Endothelial cell (in vitro differentiated cells): ENCODE results near the gene SLN. TPM values are rescaled to one million over a fixed set of nuclear protein-coding genes. Genes with fewer than 3 reads are reported as not detected.
A peak's percentile ranks its signal among the peaks of the same experiment; 100 is the strongest.

ENCODE experiments used
- DNase-seq: peaks from one replicate; pipeline ENCODE4 v3.0.0; 2021; ENCODE audit warnings: low spot score
- H3K27ac Mint-ChIP-seq: one replicate; pipeline ENCODE4 v1.8.0; 2021; ENCODE audit warnings: mixed read lengths, inconsistent platforms; ENCODE audit not compliant: unreplicated experiment
- H3K27me3 Mint-ChIP-seq: one replicate; pipeline ENCODE4 v1.8.0; 2021; ENCODE audit warnings: mild to moderate bottlenecking, moderate library complexity, mixed read lengths, inconsistent platforms; ENCODE audit not compliant: unreplicated experiment
- H3K36me3 Mint-ChIP-seq: one replicate; pipeline ENCODE4 v1.8.0; 2021; ENCODE audit warnings: mild to moderate bottlenecking, low read depth, mixed read lengths, inconsistent platforms; ENCODE audit not compliant: unreplicated experiment
- H3K4me1 Mint-ChIP-seq: one replicate; pipeline ENCODE4 v1.8.0; 2021; ENCODE audit warnings: mild to moderate bottlenecking, mixed read lengths, inconsistent platforms; ENCODE audit not compliant: unreplicated experiment
- H3K4me3 Mint-ChIP-seq: one replicate; pipeline ENCODE4 v1.8.0; 2021; ENCODE audit warnings: mild to moderate bottlenecking, mixed read lengths, inconsistent platforms; ENCODE audit not compliant: unreplicated experiment
- H3K9me3 Mint-ChIP-seq: one replicate; pipeline ENCODE4 v1.8.0; 2021; ENCODE audit warnings: mixed read lengths, inconsistent platforms; ENCODE audit not compliant: unreplicated experiment
- CTCF ChIP-seq: fragments of 200-600 bp; sonication (generic); IDR thresholded peaks from one replicate; pipeline ENCODE4 v1.5.0; 2021; ENCODE audit warnings: antibody characterized with exemption; ENCODE audit not compliant: unreplicated experiment
- total RNA-seq: library from RNA; stranded (reverse); fragmentation: NEBNext Ultra II Directional; extraction: Animal tissue kit (Norgen Biotek cat#: 25700); gene quantifications from one replicate; pipeline ENCODE4 v1.2.1, GENCODE V29; 2021; ENCODE audit not compliant: unreplicated experiment

Gene SLN
- total RNA-seq, 1 donor from 2014 or later: not detected

GRCh38 chr11:107688322-107688918, 23.4 kb downstream of the SLN start:
- H3K27me3 Mint-ChIP-seq: peaks cover 2% of the 10 kb centered on the region
- no peaks in the 10 kb centered on the region for H3K4me1 Mint-ChIP-seq
- no peaks in the 10 kb centered on the region for H3K36me3 Mint-ChIP-seq
- no peak for TF ChIP-seq CTCF
- H3K9me3 Mint-ChIP-seq: no peaks in the 10 kb centered on the region
- DNase-seq: no peak
- no peak overlapping the region for H3K4me3 Mint-ChIP-seq
- no peak overlapping the region for H3K27ac Mint-ChIP-seq

- Mint-ChIP-seq H3K4me1 (no peaks in the 10 kb centered on the region), H3K9me3 (no peaks in the 10 kb centered on the region), H3K27ac (no peak overlapping the region), H3K4me3 (no peak overlapping the region), H3K36me3 (no peaks in the 10 kb centered on the region), H3K27me3 (peaks cover 2% of the 10 kb centered on the region)
- TF ChIP-seq CTCF: peak; percentile 76
- DNase-seq: peak; percentile 9
These were observed 28.0 kb downstream of the SLN start for GRCh38 chr11:107683807-107684206.

GRCh38 chr11:107683061-107683460, 28.8 kb downstream of the SLN start:
- H3K36me3 Mint-ChIP-seq: no peaks in the 10 kb centered on the region
- no peak for TF ChIP-seq CTCF
- DNase-seq: no peak
- peaks cover 2% of the 10 kb centered on the region for H3K27me3 Mint-ChIP-seq
- no peak overlapping the region for H3K27ac Mint-ChIP-seq
- no peaks in the 10 kb centered on the region for H3K4me1 Mint-ChIP-seq
- no peaks in the 10 kb centered on the region for H3K9me3 Mint-ChIP-seq
- H3K4me3 Mint-ChIP-seq: no peak overlapping the region

- Mint-ChIP-seq H3K4me3 (no peak overlapping the region), H3K27ac (no peak overlapping the region), H3K27me3 (peaks cover 2% of the 10 kb centered on the region), H3K36me3 (no peaks in the 10 kb centered on the region), H3K4me1 (no peaks in the 10 kb centered on the region), H3K9me3 (no peaks in the 10 kb centered on the region)
- no peak for TF ChIP-seq CTCF
- DNase-seq: no peak
These were observed 29.3 kb downstream of the SLN start for GRCh38 chr11:107682572-107682971.

GRCh38 chr11:107682171-107682570, 29.7 kb downstream of the SLN start:
- TF ChIP-seq CTCF: no peak
- no peak overlapping the region for H3K4me3 Mint-ChIP-seq
- DNase-seq: no peak
- H3K27ac Mint-ChIP-seq: no peak overlapping the region
- no peaks in the 10 kb centered on the region for H3K4me1 Mint-ChIP-seq
- peaks cover 2% of the 10 kb centered on the region for H3K27me3 Mint-ChIP-seq
- H3K36me3 Mint-ChIP-seq: no peaks in the 10 kb centered on the region
- no peaks in the 10 kb centered on the region for H3K9me3 Mint-ChIP-seq
